ENCODE data around the gene OR10G4.
"Not testable (repeated sequence)": the region's sequence is repeated elsewhere in the genome, so short reads cannot be mapped to it uniquely, and the experiment has no call there.

- not testable (repeated sequence) for TF ChIP-seq POLR2A, CTCF (IDR thresholded peaks at IDR 0.05)
Measured at GRCh38 chr11:124015837-124016236, 3.0 kb downstream of the OR10G4 start.
